HepG2 (cell line): ENCODE data around the gene C16orf54. TPM values are rescaled to one million over a fixed set of nuclear protein-coding genes. Genes with fewer than 3 reads are reported as not detected.

Experiments used
- CHCHD3 ChIP-seq: sonication (generic); formaldehyde crosslinking; IDR thresholded peaks from 2 replicates; pipeline ENCODE4 v1.8.0; 2022; ENCODE audit warnings: mild to moderate bottlenecking, missing genetic modification reagents, moderate library complexity
- FOSL1 ChIP-seq: sonication (generic); formaldehyde crosslinking; IDR thresholded peaks from 2 replicates; pipeline ENCODE4 v1.9.0; 2021; ENCODE audit warnings: missing genetic modification reagents, borderline replicate concordance
- FOXK1 ChIP-seq: sonication (generic); formaldehyde crosslinking; IDR thresholded peaks from 2 replicates; pipeline ENCODE4 v1.4.0; 2020; ENCODE audit warnings: low read depth, missing genetic modification reagents, borderline replicate concordance
- IRF2 ChIP-seq: IDR thresholded peaks from 2 replicates; pipeline ENCODE4 v1.6.1; 2018; ENCODE audit warnings: missing genetic modification reagents, missing compliant biosample characterization
- KLF15 ChIP-seq: sonication (generic); formaldehyde crosslinking; IDR thresholded peaks from 2 replicates; pipeline ENCODE4 v1.8.1; 2023; ENCODE audit warnings: borderline replicate concordance, mild to moderate bottlenecking, inconsistent platforms, missing genetic modification reagents, mixed read lengths
- SPEN ChIP-seq: sonication (generic); formaldehyde crosslinking; IDR thresholded peaks from 2 replicates; pipeline ENCODE4 v1.5.1; 2020; ENCODE audit warnings: low read depth, mild to moderate bottlenecking, missing genetic modification reagents
- ZMYM4 ChIP-seq: sonication (generic); formaldehyde crosslinking; IDR thresholded peaks from 2 replicates; pipeline ENCODE4 v1.8.1; 2023; ENCODE audit warnings: mild to moderate bottlenecking, missing genetic modification reagents
- ZNF274 ChIP-seq: sonication (generic); formaldehyde crosslinking; IDR thresholded peaks from 2 replicates; pipeline ENCODE4 v1.5.1; 2020; ENCODE audit warnings: mild to moderate bottlenecking, missing genetic modification reagents
- polyA plus RNA-seq, 8 experiments: library from polyadenylated mRNA; depleted of rRNA in 3 of 8; stranded (reverse) in 7 of 8; unstranded in 1 of 8; fragments of >200 nt; fragmentation: Illumina TruSeq in 4 of 8; extraction: Trizol in 4 of 8; gene quantifications; 2 replicates each; pipeline versions ENCODE4 v1.2.1 to v1.2.3, GENCODE V29; 2011 to 2016; ENCODE audit warnings: low read depth in 4 of 8, missing spikeins in 1 of 8, mixed read lengths in 1 of 8; ENCODE audit not compliant: insufficient read depth in 1 of 8
- total RNA-seq, 5 experiments: library from RNA; depleted of rRNA; stranded (reverse); fragments of >200 nt; fragmentation: Illumina TruSeq; extraction: Trizol; gene quantifications; 2 replicates each; pipeline ENCODE4 v1.2.3, GENCODE V29; 2016; ENCODE audit warnings: low read depth in 1 of 5
- TF ChIP-seq, protein P1 (sequence below): sonication (generic); formaldehyde crosslinking; IDR thresholded peaks from 2 replicates; pipeline ENCODE4 v1.5.0; 2020; ENCODE audit warnings: mild to moderate bottlenecking, missing genetic modification reagents, moderate library complexity
- TF ChIP-seq, protein P2 (sequence below): sonication (generic); formaldehyde crosslinking; IDR thresholded peaks from 2 replicates; pipeline ENCODE4 v1.5.1; 2020; ENCODE audit warnings: mild to moderate bottlenecking, missing genetic modification reagents
- TF ChIP-seq, protein P3 (sequence below): IDR thresholded peaks from 2 replicates; pipeline ENCODE4 v1.6.1; 2016
- TF ChIP-seq, protein P4 (sequence below): sonication (generic); formaldehyde crosslinking; IDR thresholded peaks from 2 replicates; pipeline ENCODE4 v1.4.0; 2020; ENCODE audit warnings: missing genetic modification reagents, borderline replicate concordance
- TF ChIP-seq, protein P5 (sequence below): sonication (generic); formaldehyde crosslinking; IDR thresholded peaks from 2 replicates; pipeline ENCODE4 v1.4.0; 2020; ENCODE audit warnings: missing genetic modification reagents, mild to moderate bottlenecking, borderline replicate concordance

Gene C16orf54
- total and polyA plus RNA-seq, 2 of the 13 experiments (the other 11 are each of a cell fraction or from before 2014, with no cell fraction given) = not detected

DNA sequence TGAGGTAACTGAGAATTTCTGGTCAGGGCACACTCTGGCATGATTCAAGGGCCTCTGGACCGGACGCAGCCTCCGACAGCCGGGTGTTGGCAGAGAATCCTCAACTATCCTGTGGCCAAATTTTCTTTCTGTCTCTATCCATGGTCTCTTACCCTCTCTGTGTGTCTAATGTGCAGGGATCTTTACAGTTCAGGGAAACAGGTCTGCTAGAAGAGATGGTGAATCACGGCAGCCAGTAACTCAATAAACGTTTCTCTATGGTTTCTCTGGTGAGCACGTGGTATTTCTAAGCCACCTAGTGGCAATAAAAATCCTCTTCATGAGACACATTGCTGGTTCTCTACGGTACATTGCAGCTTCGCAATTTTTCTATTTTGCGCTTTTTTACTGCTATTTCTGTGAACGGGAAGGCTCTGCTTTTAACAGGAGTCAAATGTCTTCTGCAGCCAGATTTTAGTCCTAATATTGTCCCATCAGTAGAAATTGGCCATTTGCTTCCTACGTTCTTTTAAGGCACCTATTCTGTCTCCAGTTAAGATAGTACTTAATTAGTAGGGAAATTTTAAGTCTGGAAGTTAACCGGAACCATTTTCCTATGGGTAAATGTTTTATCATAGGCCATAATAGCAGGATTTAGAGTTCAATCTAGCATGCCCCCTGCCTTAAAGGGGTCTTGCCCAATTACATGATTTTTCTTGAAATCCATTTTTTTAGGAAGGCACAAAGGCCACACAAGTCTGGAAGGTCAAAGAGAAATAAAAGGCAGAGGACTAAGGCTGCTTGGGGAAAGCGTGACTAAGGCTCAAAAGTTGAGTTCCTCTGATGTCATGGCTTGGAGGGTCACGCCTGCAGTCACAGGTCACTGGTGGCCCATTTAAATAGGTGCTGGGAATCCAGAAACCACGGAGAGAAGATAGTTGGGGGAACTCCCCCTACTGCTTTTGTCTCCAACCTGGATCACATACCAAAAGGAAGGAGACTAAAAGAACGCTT, 35.3 kb downstream of the C16orf54 start (continued):
- 0 out of 2 replicates have a peak, but pooled peaks have one; percentile 31 for TF ChIP-seq IRF2 (CRISPR knock-in tag)
- TF ChIP-seq, protein P1, sequence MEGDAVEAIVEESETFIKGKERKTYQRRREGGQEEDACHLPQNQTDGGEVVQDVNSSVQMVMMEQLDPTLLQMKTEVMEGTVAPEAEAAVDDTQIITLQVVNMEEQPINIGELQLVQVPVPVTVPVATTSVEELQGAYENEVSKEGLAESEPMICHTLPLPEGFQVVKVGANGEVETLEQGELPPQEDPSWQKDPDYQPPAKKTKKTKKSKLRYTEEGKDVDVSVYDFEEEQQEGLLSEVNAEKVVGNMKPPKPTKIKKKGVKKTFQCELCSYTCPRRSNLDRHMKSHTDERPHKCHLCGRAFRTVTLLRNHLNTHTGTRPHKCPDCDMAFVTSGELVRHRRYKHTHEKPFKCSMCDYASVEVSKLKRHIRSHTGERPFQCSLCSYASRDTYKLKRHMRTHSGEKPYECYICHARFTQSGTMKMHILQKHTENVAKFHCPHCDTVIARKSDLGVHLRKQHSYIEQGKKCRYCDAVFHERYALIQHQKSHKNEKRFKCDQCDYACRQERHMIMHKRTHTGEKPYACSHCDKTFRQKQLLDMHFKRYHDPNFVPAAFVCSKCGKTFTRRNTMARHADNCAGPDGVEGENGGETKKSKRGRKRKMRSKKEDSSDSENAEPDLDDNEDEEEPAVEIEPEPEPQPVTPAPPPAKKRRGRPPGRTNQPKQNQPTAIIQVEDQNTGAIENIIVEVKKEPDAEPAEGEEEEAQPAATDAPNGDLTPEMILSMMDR (CRISPR knock-in tag) = peak; percentile 81
- TF ChIP-seq KLF15 (CRISPR knock-in tag) = no peak
- no peak for TF ChIP-seq FOXK1 (CRISPR knock-in tag)
- TF ChIP-seq CHCHD3 = no peak
- no peak for TF ChIP-seq FOSL1 (CRISPR knock-in tag)
- TF ChIP-seq, protein P2, sequence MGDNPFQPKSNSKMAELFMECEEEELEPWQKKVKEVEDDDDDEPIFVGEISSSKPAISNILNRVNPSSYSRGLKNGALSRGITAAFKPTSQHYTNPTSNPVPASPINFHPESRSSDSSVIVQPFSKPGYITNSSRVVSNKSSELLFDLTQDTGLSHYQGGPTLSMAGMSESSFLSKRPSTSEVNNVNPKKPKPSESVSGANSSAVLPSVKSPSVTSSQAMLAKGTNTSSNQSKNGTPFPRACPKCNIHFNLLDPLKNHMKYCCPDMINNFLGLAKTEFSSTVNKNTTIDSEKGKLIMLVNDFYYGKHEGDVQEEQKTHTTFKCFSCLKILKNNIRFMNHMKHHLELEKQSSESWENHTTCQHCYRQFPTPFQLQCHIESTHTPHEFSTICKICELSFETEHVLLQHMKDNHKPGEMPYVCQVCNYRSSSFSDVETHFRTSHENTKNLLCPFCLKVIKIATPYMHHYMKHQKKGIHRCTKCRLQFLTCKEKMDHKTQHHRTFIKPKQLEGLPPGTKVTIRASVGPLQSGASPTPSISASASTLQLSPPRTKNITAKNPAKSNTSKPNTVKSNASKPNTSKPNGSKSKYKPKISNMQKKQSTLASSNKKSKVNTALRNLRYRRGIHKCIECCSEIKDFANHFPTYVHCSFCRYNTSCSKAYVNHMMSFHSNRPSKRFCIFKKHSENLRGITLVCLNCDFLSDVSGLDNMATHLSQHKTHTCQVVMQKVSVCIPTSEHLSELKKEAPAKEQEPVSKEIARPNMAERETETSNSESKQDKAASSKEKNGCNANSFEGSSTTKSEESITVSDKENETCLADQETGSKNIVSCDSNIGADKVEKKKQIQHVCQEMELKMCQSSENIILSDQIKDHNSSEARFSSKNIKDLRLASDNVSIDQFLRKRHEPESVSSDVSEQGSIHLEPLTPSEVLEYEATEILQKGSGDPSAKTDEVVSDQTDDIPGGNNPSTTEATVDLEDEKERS (CRISPR knock-in tag) = no peak
- TF ChIP-seq, protein P3, sequence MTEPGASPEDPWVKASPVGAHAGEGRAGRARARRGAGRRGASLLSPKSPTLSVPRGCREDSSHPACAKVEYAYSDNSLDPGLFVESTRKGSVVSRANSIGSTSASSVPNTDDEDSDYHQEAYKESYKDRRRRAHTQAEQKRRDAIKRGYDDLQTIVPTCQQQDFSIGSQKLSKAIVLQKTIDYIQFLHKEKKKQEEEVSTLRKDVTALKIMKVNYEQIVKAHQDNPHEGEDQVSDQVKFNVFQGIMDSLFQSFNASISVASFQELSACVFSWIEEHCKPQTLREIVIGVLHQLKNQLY = no peak
- TF ChIP-seq, protein P4, sequence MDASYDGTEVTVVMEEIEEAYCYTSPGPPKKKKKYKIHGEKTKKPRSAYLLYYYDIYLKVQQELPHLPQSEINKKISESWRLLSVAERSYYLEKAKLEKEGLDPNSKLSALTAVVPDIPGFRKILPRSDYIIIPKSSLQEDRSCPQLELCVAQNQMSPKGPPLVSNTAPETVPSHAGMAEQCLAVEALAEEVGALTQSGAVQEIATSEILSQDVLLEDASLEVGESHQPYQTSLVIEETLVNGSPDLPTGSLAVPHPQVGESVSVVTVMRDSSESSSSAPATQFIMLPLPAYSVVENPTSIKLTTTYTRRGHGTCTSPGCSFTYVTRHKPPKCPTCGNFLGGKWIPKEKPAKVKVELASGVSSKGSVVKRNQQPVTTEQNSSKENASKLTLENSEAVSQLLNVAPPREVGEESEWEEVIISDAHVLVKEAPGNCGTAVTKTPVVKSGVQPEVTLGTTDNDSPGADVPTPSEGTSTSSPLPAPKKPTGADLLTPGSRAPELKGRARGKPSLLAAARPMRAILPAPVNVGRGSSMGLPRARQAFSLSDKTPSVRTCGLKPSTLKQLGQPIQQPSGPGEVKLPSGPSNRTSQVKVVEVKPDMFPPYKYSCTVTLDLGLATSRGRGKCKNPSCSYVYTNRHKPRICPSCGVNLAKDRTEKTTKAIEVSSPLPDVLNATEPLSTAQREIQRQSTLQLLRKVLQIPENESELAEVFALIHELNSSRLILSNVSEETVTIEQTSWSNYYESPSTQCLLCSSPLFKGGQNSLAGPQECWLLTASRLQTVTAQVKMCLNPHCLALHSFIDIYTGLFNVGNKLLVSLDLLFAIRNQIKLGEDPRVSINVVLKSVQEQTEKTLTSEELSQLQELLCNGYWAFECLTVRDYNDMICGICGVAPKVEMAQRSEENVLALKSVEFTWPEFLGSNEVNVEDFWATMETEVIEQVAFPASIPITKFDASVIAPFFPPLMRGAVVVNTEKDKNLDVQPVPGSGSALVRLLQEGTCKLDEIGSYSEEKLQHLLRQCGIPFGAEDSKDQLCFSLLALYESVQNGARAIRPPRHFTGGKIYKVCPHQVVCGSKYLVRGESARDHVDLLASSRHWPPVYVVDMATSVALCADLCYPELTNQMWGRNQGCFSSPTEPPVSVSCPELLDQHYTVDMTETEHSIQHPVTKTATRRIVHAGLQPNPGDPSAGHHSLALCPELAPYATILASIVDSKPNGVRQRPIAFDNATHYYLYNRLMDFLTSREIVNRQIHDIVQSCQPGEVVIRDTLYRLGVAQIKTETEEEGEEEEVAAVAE (CRISPR knock-in tag) = no peak
- no peak for TF ChIP-seq ZNF274 (CRISPR knock-in tag)
- no peak for TF ChIP-seq SPEN (CRISPR knock-in tag)
- TF ChIP-seq ZMYM4 = no peak
- TF ChIP-seq, protein P5, sequence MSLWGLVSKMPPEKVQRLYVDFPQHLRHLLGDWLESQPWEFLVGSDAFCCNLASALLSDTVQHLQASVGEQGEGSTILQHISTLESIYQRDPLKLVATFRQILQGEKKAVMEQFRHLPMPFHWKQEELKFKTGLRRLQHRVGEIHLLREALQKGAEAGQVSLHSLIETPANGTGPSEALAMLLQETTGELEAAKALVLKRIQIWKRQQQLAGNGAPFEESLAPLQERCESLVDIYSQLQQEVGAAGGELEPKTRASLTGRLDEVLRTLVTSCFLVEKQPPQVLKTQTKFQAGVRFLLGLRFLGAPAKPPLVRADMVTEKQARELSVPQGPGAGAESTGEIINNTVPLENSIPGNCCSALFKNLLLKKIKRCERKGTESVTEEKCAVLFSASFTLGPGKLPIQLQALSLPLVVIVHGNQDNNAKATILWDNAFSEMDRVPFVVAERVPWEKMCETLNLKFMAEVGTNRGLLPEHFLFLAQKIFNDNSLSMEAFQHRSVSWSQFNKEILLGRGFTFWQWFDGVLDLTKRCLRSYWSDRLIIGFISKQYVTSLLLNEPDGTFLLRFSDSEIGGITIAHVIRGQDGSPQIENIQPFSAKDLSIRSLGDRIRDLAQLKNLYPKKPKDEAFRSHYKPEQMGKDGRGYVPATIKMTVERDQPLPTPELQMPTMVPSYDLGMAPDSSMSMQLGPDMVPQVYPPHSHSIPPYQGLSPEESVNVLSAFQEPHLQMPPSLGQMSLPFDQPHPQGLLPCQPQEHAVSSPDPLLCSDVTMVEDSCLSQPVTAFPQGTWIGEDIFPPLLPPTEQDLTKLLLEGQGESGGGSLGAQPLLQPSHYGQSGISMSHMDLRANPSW (CRISPR knock-in tag) = no peak
